HCT116 (cell line): ENCODE results near the gene OCEL1. TPM values are rescaled to one million over a fixed set of nuclear protein-coding genes. Genes with fewer than 3 reads are reported as not detected.

ENCODE experiments used
- ATAC-seq: fragments of 200-7000 bp; cut with Tn5 transposase; 2 replicates; pipeline ENCODE4 v1.9.1; 2020; ENCODE audit warnings: mild to moderate bottlenecking, moderate library complexity
- BruUV-seq: library from RNA; stranded (reverse); fragments of 400-500 nt; replicated peaks from 2 replicates; lab custom pipeline; 2021; lab: Mats Ljungman, UMichigan
- CTCF ChIA-PET: fragments of 300-600 bp; sonication (Branson Sonifier 250); formaldehyde crosslinking; loops from one replicate; lab custom pipeline; 2021; ENCODE audit warnings: antibody characterized with exemption; lab: Charles Lee
- POLR2A ChIA-PET: fragments of 300-600, 350-600 bp; sonication (Branson Sonifier 250); formaldehyde crosslinking; loops from one replicate; lab custom pipeline; 2021; ENCODE audit warnings: antibody characterized with exemption; lab: Charles Lee
- RAD21 ChIA-PET, 2 experiments: fragments of 300-600 bp; sonication (Branson Sonifier 250); formaldehyde crosslinking; loops; one replicate each; lab custom pipeline; 2023; ENCODE audit warnings: low total read pairs in 2 of 2; ENCODE audit not compliant: uncharacterized antibody in 2 of 2, unreplicated experiment in 2 of 2, low non-redundant PET in 1 of 2; lab: Charles Lee
- DNase-seq: peaks from one replicate; pipeline ENCODE4 v3.0.0-alpha.2; 2010; ENCODE audit warnings: low read depth, low spot score
- H2AFZ ChIP-seq: fragments of 200-600 bp; shearing (Covaris generic), sonication (generic); 2 replicates; pipeline ENCODE4 v1.6.1; 2017; ENCODE audit warnings: low read depth, mixed run types, mixed read lengths, antibody characterized with exemption, low read length; ENCODE audit not compliant: poor library complexity, severe bottlenecking
- H3K27ac ChIP-seq: 2 replicates; pipeline ENCODE4 v1.5.1; 2012; ENCODE audit warnings: low read depth, low read length
- H3K27me3 ChIP-seq: fragments of 200-600 bp; sonication (generic); 2 replicates; pipeline ENCODE4 v1.6.1; 2016; ENCODE audit warnings: mixed run types, low read length, mixed read lengths; ENCODE audit not compliant: insufficient read depth
- H3K36me3 ChIP-seq, 2 experiments: fragments of 200-500 bp in 1 of 2; fragments of 200-600 bp in 1 of 2; sonication (Bioruptor generic) in 1 of 2; sonication (generic) in 1 of 2; 2 replicates each; pipeline versions ENCODE4 v1.5.1 to v1.6.1; 2014 to 2016; ENCODE audit warnings: low read length in 2 of 2, inconsistent platforms in 1 of 2, mixed read lengths in 1 of 2, mixed run types in 1 of 2; ENCODE audit not compliant: insufficient read depth in 2 of 2, control insufficient read depth in 1 of 2
- H3K4me1 ChIP-seq, 2 experiments: fragments of 200-600 bp in 1 of 2; sonication (generic) in 1 of 2; 2 replicates each; pipeline versions ENCODE4 v1.5.1 to v1.6.1; 2012 to 2017; ENCODE audit warnings: low read length in 2 of 2, inconsistent platforms in 1 of 2, mild to moderate bottlenecking in 1 of 2, mixed read lengths in 1 of 2, mixed run types in 1 of 2, moderate library complexity in 1 of 2; ENCODE audit not compliant: insufficient read depth in 2 of 2, control insufficient read depth in 1 of 2
- H3K4me2 ChIP-seq: fragments of 200-600 bp; sonication (generic); 2 replicates; pipeline ENCODE4 v1.6.1; 2017; ENCODE audit warnings: mixed run types, low read length, mixed read lengths
- H3K4me3 ChIP-seq, 2 experiments: fragments of 200-600 bp in 1 of 2; sonication (generic) in 1 of 2; replicated peaks in 1 of 2; 2 replicates each; pipeline ENCODE4 v1.5.1; 2011 to 2016; ENCODE audit warnings: low read length in 2 of 2, control low read depth in 1 of 2, low read depth in 1 of 2, mild to moderate bottlenecking in 1 of 2, mixed read lengths in 1 of 2, mixed run types in 1 of 2
- H3K79me2 ChIP-seq: fragments of 200-600 bp; sonication (generic); 2 replicates; pipeline ENCODE4 v1.6.1; 2017; ENCODE audit warnings: mild to moderate bottlenecking, mixed run types, low read length, moderate library complexity, mixed read lengths; ENCODE audit not compliant: insufficient read depth
- H3K9ac ChIP-seq: fragments of 200-600 bp; sonication (generic); 2 replicates; pipeline ENCODE4 v1.6.1; 2016; ENCODE audit warnings: low read length, mixed read lengths
- H3K9me2 ChIP-seq: fragments of 200-600 bp; sonication (generic), shearing (Covaris generic); 2 replicates; pipeline ENCODE4 v1.6.1; 2017; ENCODE audit warnings: mixed run types, mild to moderate bottlenecking, moderate library complexity; ENCODE audit not compliant: insufficient read depth
- H3K9me3 ChIP-seq, 2 experiments: fragments of 200-500 bp in 1 of 2; fragments of 200-600 bp in 1 of 2; sonication (Bioruptor generic) in 1 of 2; sonication (generic) in 1 of 2; 2 replicates each; pipeline ENCODE4 v1.6.1; 2014 to 2017; ENCODE audit warnings: low read length in 2 of 2, mixed read lengths in 2 of 2, inconsistent platforms in 1 of 2, low read depth in 1 of 2, mild to moderate bottlenecking in 1 of 2, mixed run types in 1 of 2, moderate library complexity in 1 of 2; ENCODE audit not compliant: control insufficient read depth in 1 of 2, insufficient read depth in 1 of 2
- H4K20me1 ChIP-seq: fragments of 200-600 bp; sonication (generic), shearing (Covaris generic); 2 replicates; pipeline ENCODE4 v1.6.1; 2017; ENCODE audit warnings: mixed run types, mild to moderate bottlenecking, moderate library complexity; ENCODE audit not compliant: insufficient read depth
- ATF3 ChIP-seq: IDR thresholded peaks from 2 replicates; pipeline ENCODE4 v1.6.1; 2012
- CBX3 ChIP-seq: IDR thresholded peaks from 2 replicates; pipeline ENCODE4 v1.6.1; 2012; ENCODE audit warnings: low read depth
- CTCF ChIP-seq, 3 experiments: fragments of 200-600 bp in 1 of 3; sonication (generic) in 1 of 3; IDR thresholded peaks in 2 of 3; conservative IDR thresholded peaks in 1 of 3; 2 replicates each; pipeline ENCODE4 v1.5.1; 2012 to 2017; ENCODE audit warnings: low read depth in 2 of 3, low read length in 2 of 3, antibody characterized with exemption in 1 of 3, borderline replicate concordance in 1 of 3, control low read depth in 1 of 3, mild to moderate bottlenecking in 1 of 3, mixed read lengths in 1 of 3, mixed run types in 1 of 3, moderate library complexity in 1 of 3; ENCODE audit not compliant: insufficient read depth in 1 of 3
- EGR1 ChIP-seq: IDR thresholded peaks from 2 replicates; pipeline ENCODE4 v1.6.1; 2012; ENCODE audit warnings: low read depth
- ELF1 ChIP-seq: IDR thresholded peaks from 2 replicates; pipeline ENCODE4 v1.6.1; 2012; ENCODE audit warnings: low read depth, borderline replicate concordance
- EZH2phosphoT487 ChIP-seq: fragments of 200-600 bp; IDR thresholded peaks from 2 replicates; pipeline ENCODE4 v1.6.1; 2018; ENCODE audit warnings: antibody characterized with exemption, borderline replicate concordance
- FOSL1 ChIP-seq: IDR thresholded peaks from 2 replicates; pipeline ENCODE4 v1.6.1; 2012; ENCODE audit warnings: low read depth
- JUND ChIP-seq: IDR thresholded peaks from 2 replicates; pipeline ENCODE4 v1.6.1; 2012
- MAX ChIP-seq: IDR thresholded peaks from 2 replicates; pipeline ENCODE4 v1.6.1; 2012
- POLR2A ChIP-seq: IDR thresholded peaks from 2 replicates; pipeline ENCODE4 v1.7.0; 2011; ENCODE audit warnings: borderline replicate concordance; ENCODE audit not compliant: insufficient read depth, insufficient read length; ENCODE audit errors: extremely low read depth
- POLR2AphosphoS5 ChIP-seq: IDR thresholded peaks from 2 replicates; pipeline ENCODE4 v1.6.1; 2011; ENCODE audit warnings: mild to moderate bottlenecking, low read depth, low read length, moderate library complexity
- REST ChIP-seq: IDR thresholded peaks from 2 replicates; pipeline ENCODE4 v1.6.1; 2012; ENCODE audit warnings: low read depth
- SIN3A ChIP-seq: IDR thresholded peaks from 2 replicates; pipeline ENCODE4 v1.6.1; 2012; ENCODE audit warnings: low read depth
- SP1 ChIP-seq: IDR thresholded peaks from 2 replicates; pipeline ENCODE4 v1.6.1; 2012; ENCODE audit warnings: low read depth
- ZBTB33 ChIP-seq: IDR thresholded peaks from 2 replicates; pipeline ENCODE4 v1.6.1; 2011; ENCODE audit warnings: mild to moderate bottlenecking, low read length, moderate library complexity; ENCODE audit not compliant: insufficient replicate concordance; ENCODE audit errors: extremely low read depth
- ZFX ChIP-seq: fragments of 450-650 bp; IDR thresholded peaks from 2 replicates; pipeline ENCODE4 v1.6.1; 2017
- ZNF274 ChIP-seq: fragments of 200-500 bp; sonication (Bioruptor generic); IDR thresholded peaks from 2 replicates; pipeline ENCODE4 v1.6.1; 2014; ENCODE audit warnings: mild to moderate bottlenecking, low read depth, low read length, inconsistent platforms
- intact Hi-C: fragments of 100-400 bp; cut with micrococcal nuclease; formaldehyde crosslinking; loops from 2 replicates; pipeline ENCODE4 v1.10.0; 2022
- total RNA-seq: library from RNA; stranded (reverse); gene quantifications from one replicate; pipeline ENCODE4 v1.2.1, GENCODE V29; 2021; ENCODE audit not compliant: unreplicated experiment

OCEL1 gene
- total RNA-seq, 1 experiment from 2014 or later: 39.8 TPM

GRCh38 chr19:17240826-17241399, 14.9 kb downstream of the OCEL1 start:
- peaks cover 0 to 4% of the 10 kb centered on the region in 2 experiments; a peak in 1 of 4 replicates for H3K36me3 ChIP-seq
- H3K9me3 ChIP-seq: no peaks in the 10 kb centered on the region
- H3K79me2 ChIP-seq: peaks cover 51% of the 10 kb centered on the region
- H3K27ac ChIP-seq: no peak overlapping the region; the same call in 1 of the 2 replicates
- H2AFZ ChIP-seq: no peak overlapping the region
- POLR2A ChIA-PET: no interaction called here
- no peak overlapping the region for H3K4me2 ChIP-seq
- H3K9ac ChIP-seq: no peak overlapping the region
- DNase-seq: no peak
- peaks cover 24 to 47% of the 10 kb centered on the region in 2 experiments for H3K4me1 ChIP-seq
- CTCF ChIA-PET: no interaction called here
- BruUV-seq: no TSS peak
- TF ChIP-seq CTCF (IDR thresholded peaks at IDR 0.05 in 2 of 3, conservative IDR thresholded peaks at IDR 0.05 in 1 of 3; ENCODE audit: borderline replicate concordance in 1 of 3, insufficient read depth in 1 of 3, low read depth in 2 of 3, low read length in 2 of 3): no peak
- no peak for TF ChIP-seq EZH2phosphoT487
- TF ChIP-seq POLR2AphosphoS5: no peak
- no peak for TF ChIP-seq ZBTB33
- no peak for TF ChIP-seq POLR2A
- TF ChIP-seq ZFX: no peak
- TF ChIP-seq SP1: no peak
- no peak for TF ChIP-seq SIN3A
- TF ChIP-seq ELF1: no peak
- TF ChIP-seq ZNF274: no peak
- TF ChIP-seq ATF3: no peak
- TF ChIP-seq EGR1: no peak
- TF ChIP-seq CBX3: no peak
- no peak for TF ChIP-seq REST
- TF ChIP-seq FOSL1: no peak
- no peak for TF ChIP-seq MAX
- TF ChIP-seq JUND: no peak
- intact Hi-C loops: no loop called here
- no peaks in the 10 kb centered on the region for H4K20me1 ChIP-seq
- RAD21 ChIA-PET: no interaction called here
- H3K4me3 ChIP-seq: no peak overlapping the region
- H3K9me2 ChIP-seq: no peaks in the 10 kb centered on the region
- no peaks in the 10 kb centered on the region for H3K27me3 ChIP-seq
- ATAC-seq: no peak
